ENCODE data around the gene PDZD2.

GRCh38 chr5:32027093-32027716 lies 388.3 kb downstream of the PDZD2 start:
- TF ChIP-seq, protein P1, sequence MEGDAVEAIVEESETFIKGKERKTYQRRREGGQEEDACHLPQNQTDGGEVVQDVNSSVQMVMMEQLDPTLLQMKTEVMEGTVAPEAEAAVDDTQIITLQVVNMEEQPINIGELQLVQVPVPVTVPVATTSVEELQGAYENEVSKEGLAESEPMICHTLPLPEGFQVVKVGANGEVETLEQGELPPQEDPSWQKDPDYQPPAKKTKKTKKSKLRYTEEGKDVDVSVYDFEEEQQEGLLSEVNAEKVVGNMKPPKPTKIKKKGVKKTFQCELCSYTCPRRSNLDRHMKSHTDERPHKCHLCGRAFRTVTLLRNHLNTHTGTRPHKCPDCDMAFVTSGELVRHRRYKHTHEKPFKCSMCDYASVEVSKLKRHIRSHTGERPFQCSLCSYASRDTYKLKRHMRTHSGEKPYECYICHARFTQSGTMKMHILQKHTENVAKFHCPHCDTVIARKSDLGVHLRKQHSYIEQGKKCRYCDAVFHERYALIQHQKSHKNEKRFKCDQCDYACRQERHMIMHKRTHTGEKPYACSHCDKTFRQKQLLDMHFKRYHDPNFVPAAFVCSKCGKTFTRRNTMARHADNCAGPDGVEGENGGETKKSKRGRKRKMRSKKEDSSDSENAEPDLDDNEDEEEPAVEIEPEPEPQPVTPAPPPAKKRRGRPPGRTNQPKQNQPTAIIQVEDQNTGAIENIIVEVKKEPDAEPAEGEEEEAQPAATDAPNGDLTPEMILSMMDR (IDR thresholded peaks at IDR 0.05) = no peak
- TF ChIP-seq EZH2phosphoT487 (IDR thresholded peaks at IDR 0.05) = no peak

All from neural progenitor cell (in vitro differentiated cells).